HFFc6 (cell line): Measurements from ENCODE around the gene RNF213. TPM values are rescaled to one million over a fixed set of nuclear protein-coding genes. Genes with fewer than 3 reads are reported as not detected.

Experiments used
- DNase-seq: peaks from one replicate; pipeline ENCODE4 v3.0.0-alpha.2; 2018
- H3K27ac Mint-ChIP-seq: 2 replicates; pipeline ENCODE4 v1.8.0; 2020; ENCODE audit warnings: mild to moderate bottlenecking, mixed read lengths
- H3K27me3 Mint-ChIP-seq: 2 replicates; pipeline ENCODE4 v1.8.0; 2021; ENCODE audit warnings: mild to moderate bottlenecking, moderate library complexity, mixed read lengths; ENCODE audit not compliant: insufficient read depth
- H3K36me3 Mint-ChIP-seq: 2 replicates; pipeline ENCODE4 v1.8.0; 2021; ENCODE audit warnings: low read depth, mixed read lengths
- H3K4me1 Mint-ChIP-seq: 2 replicates; pipeline ENCODE4 v1.8.0; 2020; ENCODE audit warnings: low read depth, mixed read lengths
- H3K4me3 Mint-ChIP-seq: 2 replicates; pipeline ENCODE4 v1.8.0; 2020; ENCODE audit warnings: mild to moderate bottlenecking, moderate library complexity, mixed read lengths
- H3K9me3 Mint-ChIP-seq: 2 replicates; pipeline ENCODE4 v1.8.0; 2020; ENCODE audit warnings: mild to moderate bottlenecking, mixed read lengths
- CTCF ChIP-seq: fragments of 200-600 bp; sonication (generic); IDR thresholded peaks from 2 replicates; pipeline ENCODE4 v1.5.0; 2021; ENCODE audit warnings: antibody characterized with exemption, mild to moderate bottlenecking
- total RNA-seq, 6 experiments: library from RNA; stranded (reverse); fragmentation: NEBNext Ultra II Directional; extraction: Animal tissue kit (Norgen Biotek cat#: 25700); gene quantifications; 2 replicates in 1 of 6; 3 replicates in 5 of 6; pipeline ENCODE4 v1.2.3, GENCODE V29; 2021

Gene RNF213
- total RNA-seq, 6 experiments from 2014 or later = 42.0 to 51.6 (median 48.3) TPM

GRCh38 chr17:80265205-80266068 lies 4.8 kb downstream of the RNF213 start:
- Mint-ChIP-seq H3K4me3 (no peak overlapping the region), H3K27me3 (peaks cover 6% of the 10 kb centered on the region), H3K4me1 (peaks cover 15% of the 10 kb centered on the region), H3K27ac (no peak overlapping the region; the same call in 1 of the 2 replicates), H3K9me3 (no peaks in the 10 kb centered on the region), H3K36me3 (peaks cover 16% of the 10 kb centered on the region)
- no peak for TF ChIP-seq CTCF
- no peak for DNase-seq

DNA sequence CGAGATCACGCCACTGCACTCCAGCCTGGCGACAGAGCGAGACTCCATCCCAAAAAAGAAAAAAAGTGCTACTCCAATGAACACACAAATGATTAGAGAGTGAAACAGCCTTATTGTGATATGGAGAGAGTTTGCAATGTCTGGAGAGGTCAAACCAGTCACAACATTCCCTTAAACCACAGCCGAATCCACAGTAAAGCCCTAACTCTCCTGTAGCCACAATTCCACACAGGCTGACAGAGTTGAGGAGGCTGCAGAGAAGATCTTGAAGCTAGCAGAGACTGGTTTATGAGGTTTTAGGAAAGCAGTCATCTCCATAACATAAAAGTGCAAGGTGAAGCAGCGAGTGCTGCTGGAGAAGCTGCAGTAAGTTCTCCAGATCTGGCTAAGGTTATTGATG lies 6.7 kb downstream of the RNF213 start:
- no peak overlapping the region for H3K4me3 Mint-ChIP-seq
- H3K36me3 Mint-ChIP-seq = peaks cover 16% of the 10 kb centered on the region
- no peaks in the 10 kb centered on the region for H3K9me3 Mint-ChIP-seq
- no peak overlapping the region for H3K27ac Mint-ChIP-seq
- H3K27me3 Mint-ChIP-seq = no peaks in the 10 kb centered on the region
- no peak for TF ChIP-seq CTCF
- DNase-seq = no peak
- H3K4me1 Mint-ChIP-seq = peaks cover 2% of the 10 kb centered on the region

DNA sequence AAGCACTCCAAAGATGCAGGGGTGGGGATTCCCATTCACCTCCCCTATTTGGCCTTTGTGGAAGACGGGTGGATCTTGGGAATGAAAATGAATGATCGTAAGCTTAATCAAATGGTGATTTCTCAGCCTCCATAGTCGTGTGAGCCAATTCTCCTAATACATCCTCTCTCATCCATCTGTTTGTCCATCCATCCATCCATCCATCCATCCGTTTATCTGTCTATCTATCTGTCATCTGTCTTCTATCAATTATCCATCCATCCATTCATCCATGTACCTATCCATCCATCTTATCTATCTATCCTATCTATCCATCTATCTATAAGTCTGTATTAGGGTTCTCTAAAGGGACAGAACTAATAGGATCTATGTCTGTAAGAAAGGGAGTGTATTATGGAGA lies 7.8 kb downstream of the RNF213 start:
- TF ChIP-seq CTCF = no peak
- H3K9me3 Mint-ChIP-seq = no peaks in the 10 kb centered on the region
- H3K4me3 Mint-ChIP-seq = no peak overlapping the region
- H3K4me1 Mint-ChIP-seq = no peaks in the 10 kb centered on the region
- H3K27ac Mint-ChIP-seq = no peak overlapping the region
- peaks cover 16% of the 10 kb centered on the region for H3K36me3 Mint-ChIP-seq
- DNase-seq = no peak
- no peaks in the 10 kb centered on the region for H3K27me3 Mint-ChIP-seq

GRCh38 chr17:80269405-80269807 lies 8.8 kb downstream of the RNF213 start:
- no peaks in the 10 kb centered on the region for H3K4me1 Mint-ChIP-seq
- peaks cover 21% of the 10 kb centered on the region for H3K36me3 Mint-ChIP-seq
- no peak for TF ChIP-seq CTCF
- H3K27ac Mint-ChIP-seq = no peak overlapping the region
- no peaks in the 10 kb centered on the region for H3K27me3 Mint-ChIP-seq
- no peak for DNase-seq
- H3K4me3 Mint-ChIP-seq = no peak overlapping the region
- no peaks in the 10 kb centered on the region for H3K9me3 Mint-ChIP-seq

- TF ChIP-seq CTCF = no peak
- H3K27me3 Mint-ChIP-seq = no peaks in the 10 kb centered on the region
- H3K4me3 Mint-ChIP-seq = no peak overlapping the region
- no peak for DNase-seq
- H3K36me3 Mint-ChIP-seq = peaks cover 21% of the 10 kb centered on the region
- no peaks in the 10 kb centered on the region for H3K9me3 Mint-ChIP-seq
- no peaks in the 10 kb centered on the region for H3K4me1 Mint-ChIP-seq
- no peak overlapping the region for H3K27ac Mint-ChIP-seq
Observed at GRCh38 chr17:80270104-80270503, 9.5 kb downstream of the RNF213 start.
